ENCODE data around the gene PHACTR2. TPM values are rescaled to one million over a fixed set of nuclear protein-coding genes. Genes with fewer than 3 reads are reported as not detected.
"Not testable (repeated sequence)": the region's sequence is repeated elsewhere in the genome, so short reads cannot be mapped to it uniquely, and the experiment has no call there.

PHACTR2 gene
- total RNA-seq, 4 donors from 2014 or later, result 95.0 to 127 (median 111) TPM

- Histone ChIP-seq H3K4me1 (no peaks in the 10 kb centered on the region), H3K36me3 (no peaks in the 10 kb centered on the region), H3K27me3 (no peaks in the 10 kb centered on the region), H3K27ac (no peak overlapping the region), H3K9me3 (no peaks in the 10 kb centered on the region), H3K4me3 (replicated peaks in 1 of 3) (no peak overlapping the region)
- intact Hi-C loops (cut with DNase I), result no loop called here
- 78 to 80% methylated on average over 3 of the region's 3 CpGs for WGBS, 2 donors
- no peak for DNase-seq
- TF ChIP-seq, protein P1, sequence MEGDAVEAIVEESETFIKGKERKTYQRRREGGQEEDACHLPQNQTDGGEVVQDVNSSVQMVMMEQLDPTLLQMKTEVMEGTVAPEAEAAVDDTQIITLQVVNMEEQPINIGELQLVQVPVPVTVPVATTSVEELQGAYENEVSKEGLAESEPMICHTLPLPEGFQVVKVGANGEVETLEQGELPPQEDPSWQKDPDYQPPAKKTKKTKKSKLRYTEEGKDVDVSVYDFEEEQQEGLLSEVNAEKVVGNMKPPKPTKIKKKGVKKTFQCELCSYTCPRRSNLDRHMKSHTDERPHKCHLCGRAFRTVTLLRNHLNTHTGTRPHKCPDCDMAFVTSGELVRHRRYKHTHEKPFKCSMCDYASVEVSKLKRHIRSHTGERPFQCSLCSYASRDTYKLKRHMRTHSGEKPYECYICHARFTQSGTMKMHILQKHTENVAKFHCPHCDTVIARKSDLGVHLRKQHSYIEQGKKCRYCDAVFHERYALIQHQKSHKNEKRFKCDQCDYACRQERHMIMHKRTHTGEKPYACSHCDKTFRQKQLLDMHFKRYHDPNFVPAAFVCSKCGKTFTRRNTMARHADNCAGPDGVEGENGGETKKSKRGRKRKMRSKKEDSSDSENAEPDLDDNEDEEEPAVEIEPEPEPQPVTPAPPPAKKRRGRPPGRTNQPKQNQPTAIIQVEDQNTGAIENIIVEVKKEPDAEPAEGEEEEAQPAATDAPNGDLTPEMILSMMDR (IDR thresholded peaks at IDR 0.05), result no peak
- TF ChIP-seq POLR2A (IDR thresholded peaks at IDR 0.05), result no peak
Observed at GRCh38 chr6:143637691-143638090, 40.1 kb upstream of the PHACTR2 start.

- H3K27me3 ChIP-seq, result no peaks in the 10 kb centered on the region
- H3K27ac ChIP-seq, result no peak overlapping the region
- H3K4me1 ChIP-seq, result no peaks in the 10 kb centered on the region
- no peak for DNase-seq
- TF ChIP-seq, protein P1 (IDR thresholded peaks at IDR 0.05), result no peak
- TF ChIP-seq POLR2A (IDR thresholded peaks at IDR 0.05), result no peak
- no peaks in the 10 kb centered on the region for H3K36me3 ChIP-seq
- H3K4me3 ChIP-seq (replicated peaks in 1 of 3), result no peak overlapping the region
- no peaks in the 10 kb centered on the region for H3K9me3 ChIP-seq
- WGBS, 2 donors, result 83% methylated on average over 2 of the region's 2 CpGs
- intact Hi-C loops (cut with DNase I), result no loop called here
Observed at GRCh38 chr6:143642403-143642802, 35.4 kb upstream of the PHACTR2 start.

GRCh38 chr6:143647191-143647590 lies 30.6 kb upstream of the PHACTR2 start:
- Histone ChIP-seq H3K9me3 (no peaks in the 10 kb centered on the region), H3K4me3 (replicated peaks in 1 of 3) (no peak overlapping the region), H3K4me1 (no peaks in the 10 kb centered on the region), H3K27ac (no peak overlapping the region), H3K27me3 (no peaks in the 10 kb centered on the region), H3K36me3 (no peaks in the 10 kb centered on the region)
- DNase-seq, result no peak
- TF ChIP-seq POLR2A (IDR thresholded peaks at IDR 0.05), result no peak
- TF ChIP-seq, protein P1 (IDR thresholded peaks at IDR 0.05), result no peak
- WGBS, 2 donors, result 61 to 81% methylated on average over 3 of the region's 3 CpGs
- intact Hi-C loops (cut with DNase I), result no loop called here

- Histone ChIP-seq H3K36me3 (no peaks in the 10 kb centered on the region), H3K9me3 (no peaks in the 10 kb centered on the region), H3K4me1 (no peaks in the 10 kb centered on the region), H3K27ac (no peak overlapping the region), H3K4me3 (replicated peaks in 1 of 3) (no peak overlapping the region), H3K27me3 (no peaks in the 10 kb centered on the region)
- 83 to 94% methylated on average over 6 of the region's 6 CpGs for WGBS, 2 donors
- TF ChIP-seq POLR2A (IDR thresholded peaks at IDR 0.05), result no peak
- TF ChIP-seq, protein P1 (IDR thresholded peaks at IDR 0.05), result no peak
- DNase-seq, result no peak
- intact Hi-C loops (cut with DNase I), result no loop called here
Observed at GRCh38 chr6:143647732-143648131, 30.0 kb upstream of the PHACTR2 start.

- H3K27me3 ChIP-seq; H3K4me1 ChIP-seq; H3K9me3 ChIP-seq; H3K4me3 ChIP-seq (replicated peaks in 1 of 3); H3K36me3 ChIP-seq; intact Hi-C loops (cut with DNase I); H3K27ac ChIP-seq; DNase-seq: not testable (repeated sequence)
- WGBS, 2 donors, result 100% methylated on average over 1 of the region's 1 CpG
Observed at GRCh38 chr6:143649319-143649718, 28.4 kb upstream of the PHACTR2 start.

DNA sequence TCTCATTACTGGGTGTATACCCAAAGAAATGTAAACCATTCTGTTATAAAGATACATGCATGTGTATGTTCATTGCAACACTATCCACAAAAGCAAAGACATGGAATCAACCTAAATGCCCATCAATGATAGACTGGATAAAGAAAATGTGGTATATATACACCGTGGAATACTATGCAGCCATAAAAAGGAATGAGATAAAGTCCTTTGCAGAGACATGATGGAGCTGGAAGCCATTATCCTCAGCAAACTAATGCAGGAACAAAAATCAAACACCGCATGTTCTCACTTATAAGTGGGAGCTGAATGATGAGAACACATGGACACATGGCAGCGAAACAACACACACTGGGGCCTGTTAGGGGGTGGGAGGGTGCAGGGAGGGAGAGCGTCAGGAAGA lies 26.4 kb upstream of the PHACTR2 start:
- intact Hi-C loops (cut with DNase I); H3K4me1 ChIP-seq; H3K36me3 ChIP-seq; H3K9me3 ChIP-seq; DNase-seq; H3K27me3 ChIP-seq; H3K27ac ChIP-seq; H3K4me3 ChIP-seq (replicated peaks in 1 of 3): not testable (repeated sequence)
- WGBS, 2 donors, result 94 to 98% methylated on average over 4 of the region's 4 CpGs

Measured in thyroid gland (tissue), 4 donors.